Stimulated activated CD4-positive, alpha-beta T cell treated with anti-CD3 and anti-CD28 coated beads, TNF-alpha, amount 100 ng/mL, for 24 hours (primary cell): ENCODE results near the gene CATSPERE.

Source experiments
- DNase-seq, 3 experiments: peaks; one replicate each; pipeline ENCODE4 v3.0.0-alpha.2; 2020; ENCODE audit warnings: low read depth in 3 of 3

The CATSPERE gene, protein sequence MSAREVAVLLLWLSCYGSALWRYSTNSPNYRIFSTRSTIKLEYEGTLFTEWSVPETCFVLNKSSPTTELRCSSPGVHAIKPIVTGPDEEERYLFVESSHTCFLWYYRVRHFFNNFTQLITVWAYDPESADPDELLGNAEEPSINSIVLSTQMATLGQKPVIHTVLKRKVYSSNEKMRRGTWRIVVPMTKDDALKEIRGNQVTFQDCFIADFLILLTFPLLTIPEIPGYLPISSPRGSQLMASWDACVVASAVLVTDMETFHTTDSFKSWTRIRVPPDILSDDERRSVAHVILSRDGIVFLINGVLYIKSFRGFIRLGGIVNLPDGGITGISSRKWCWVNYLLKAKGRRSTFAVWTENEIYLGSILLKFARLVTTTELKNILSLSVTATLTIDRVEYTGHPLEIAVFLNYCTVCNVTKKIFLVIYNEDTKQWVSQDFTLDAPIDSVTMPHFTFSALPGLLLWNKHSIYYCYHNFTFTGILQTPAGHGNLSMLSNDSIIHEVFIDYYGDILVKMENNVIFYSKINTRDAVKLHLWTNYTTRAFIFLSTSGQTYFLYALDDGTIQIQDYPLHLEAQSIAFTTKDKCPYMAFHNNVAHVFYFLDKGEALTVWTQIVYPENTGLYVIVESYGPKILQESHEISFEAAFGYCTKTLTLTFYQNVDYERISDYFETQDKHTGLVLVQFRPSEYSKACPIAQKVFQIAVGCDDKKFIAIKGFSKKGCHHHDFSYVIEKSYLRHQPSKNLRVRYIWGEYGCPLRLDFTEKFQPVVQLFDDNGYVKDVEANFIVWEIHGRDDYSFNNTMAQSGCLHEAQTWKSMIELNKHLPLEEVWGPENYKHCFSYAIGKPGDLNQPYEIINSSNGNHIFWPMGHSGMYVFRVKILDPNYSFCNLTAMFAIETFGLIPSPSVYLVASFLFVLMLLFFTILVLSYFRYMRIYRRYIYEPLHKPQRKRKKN

DNA sequence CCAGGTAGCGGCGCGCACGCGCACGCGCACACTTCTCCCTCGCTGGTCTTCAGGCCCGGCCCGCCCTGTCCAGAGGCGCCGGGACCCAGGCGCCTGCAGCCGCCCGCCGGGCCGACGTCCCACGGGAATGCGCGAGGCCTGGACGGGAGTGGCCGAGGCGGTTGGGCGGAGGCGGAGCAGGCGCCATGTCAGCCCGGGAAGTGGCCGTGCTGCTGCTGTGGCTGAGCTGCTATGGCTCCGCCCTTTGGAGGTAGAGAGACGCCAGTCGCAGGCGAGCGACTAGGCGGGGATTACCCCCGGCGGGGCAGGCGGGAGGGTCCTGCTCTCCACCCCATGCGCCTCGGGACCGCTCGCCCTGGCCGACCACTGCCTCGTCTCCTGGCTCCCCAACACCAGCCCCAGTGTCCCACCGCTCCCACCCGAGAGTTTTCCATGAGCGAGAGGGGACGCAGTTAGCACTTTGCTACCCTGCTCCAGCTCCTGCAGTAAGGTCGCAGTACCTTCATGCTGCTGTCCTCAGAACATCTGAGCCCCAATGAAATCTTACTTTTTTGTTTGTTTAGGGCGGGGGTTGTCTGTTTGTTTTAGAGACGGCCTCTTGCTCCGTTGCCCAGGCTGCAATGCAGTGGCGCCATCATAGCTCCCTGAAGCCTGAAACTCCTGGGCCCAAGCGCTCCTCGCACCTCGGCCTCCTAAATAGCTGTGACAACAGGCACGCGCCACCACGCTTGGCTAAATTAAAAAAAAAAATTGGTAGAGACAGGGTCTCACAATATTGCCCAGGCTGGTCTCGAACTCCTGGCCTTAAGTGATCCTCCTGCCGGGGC lies at the start of gene CATSPERE:
CATSPERE (plus strand) TSS at position 29 of the 827 bp plus-strand sequence; CDS start at position 186, 157 bp downstream.
- peak; percentile 49 to 69 (median 50) for DNase-seq

DNA sequence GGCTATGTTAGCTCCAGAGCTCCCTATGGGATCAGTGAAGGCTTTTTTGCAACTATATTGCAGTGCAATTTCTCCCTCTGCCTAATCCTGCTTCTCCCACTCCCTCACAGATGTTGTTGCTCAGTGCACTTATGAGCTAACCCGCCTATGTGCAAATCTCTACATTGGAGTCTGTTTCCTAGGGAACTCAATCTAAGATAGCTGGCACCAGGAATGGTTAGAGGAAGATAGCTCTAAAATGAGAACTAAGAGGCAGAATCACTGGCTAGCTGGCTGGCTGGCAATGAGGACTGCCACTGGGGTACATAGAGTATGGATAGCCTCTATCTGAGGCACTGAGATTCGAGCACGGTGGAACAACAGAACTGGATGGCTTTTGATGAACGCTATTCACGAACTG lies 48.9 kb upstream of the CATSPERE start:
- DNase-seq: no peak

DNA sequence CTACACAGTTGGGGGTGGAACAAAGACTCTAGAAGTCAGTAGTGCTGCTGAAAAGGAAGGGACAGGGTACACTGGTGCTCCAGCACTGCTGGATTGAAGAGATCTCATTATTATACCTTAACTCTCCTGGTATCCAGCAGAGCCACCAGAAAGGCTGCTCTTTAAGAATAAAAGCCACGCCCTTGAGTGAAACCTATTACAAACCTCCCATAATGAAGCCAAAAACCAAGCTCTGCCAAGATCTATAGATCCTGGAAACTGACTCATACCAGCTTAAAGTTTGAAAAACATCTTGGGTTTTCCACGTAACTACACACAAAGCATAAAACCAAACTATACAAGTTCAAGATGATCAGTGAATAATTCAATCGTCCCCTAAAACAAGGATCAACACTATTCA lies 47.3 kb upstream of the CATSPERE start:
- no peak for DNase-seq

DNA sequence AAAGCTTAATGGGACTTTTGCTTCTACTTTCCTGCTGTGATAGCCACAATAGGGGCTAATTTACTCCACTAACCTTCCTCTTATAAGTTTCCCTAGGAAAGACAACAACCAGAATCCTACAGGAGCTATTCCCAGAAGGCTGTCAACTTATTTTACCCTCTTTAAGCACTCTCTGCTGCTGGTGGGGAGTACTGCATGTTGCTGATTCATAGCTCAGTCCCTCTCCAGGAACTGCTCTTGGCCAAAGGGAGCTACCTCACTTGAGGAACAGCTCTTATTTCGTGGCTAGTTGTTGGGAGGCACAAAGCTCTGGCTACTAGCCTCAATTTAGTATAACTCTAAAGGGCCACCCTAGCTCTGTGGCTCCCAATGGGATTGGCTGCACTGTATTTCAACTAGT lies 46.5 kb upstream of the CATSPERE start:
- DNase-seq: no peak

DNA sequence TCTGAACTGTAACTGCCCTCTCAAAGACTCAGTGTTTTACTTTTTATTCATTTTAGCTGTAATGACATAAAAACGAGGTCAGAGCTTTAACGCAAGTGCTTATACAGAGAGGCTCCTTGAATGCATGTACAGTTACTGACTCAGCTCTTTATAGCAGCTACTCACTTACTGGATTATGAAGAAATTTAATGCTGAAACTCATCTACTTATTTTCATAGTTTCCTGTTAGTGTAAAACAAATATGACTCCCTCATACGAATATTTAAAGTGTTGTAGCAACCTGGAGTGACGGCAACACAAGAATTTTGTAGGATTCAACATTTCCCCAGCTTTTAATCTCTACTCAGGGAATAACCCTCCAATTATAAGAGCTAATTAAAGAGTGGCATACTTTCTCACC lies 42.0 kb upstream of the CATSPERE start:
- DNase-seq: no peak

DNA sequence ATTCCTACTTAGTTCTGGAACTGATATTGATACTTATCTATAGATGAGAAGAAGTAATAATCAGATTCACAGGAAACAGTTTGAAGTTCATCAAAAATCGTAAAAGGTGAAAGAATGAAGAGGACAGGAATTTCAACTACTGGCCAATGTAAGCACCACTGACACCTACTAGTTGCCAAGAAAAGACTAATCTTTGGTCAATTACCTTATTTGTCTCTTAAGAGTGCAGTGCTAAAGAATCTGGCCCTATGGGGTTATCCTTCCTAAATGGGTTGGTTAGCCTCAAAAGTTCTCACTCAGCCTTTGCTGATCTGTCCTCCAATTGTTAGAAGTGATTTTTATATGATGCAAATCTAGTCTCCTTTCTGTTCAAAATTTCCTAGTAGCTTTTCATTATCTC lies 38.9 kb upstream of the CATSPERE start:
- no peak for DNase-seq

DNA sequence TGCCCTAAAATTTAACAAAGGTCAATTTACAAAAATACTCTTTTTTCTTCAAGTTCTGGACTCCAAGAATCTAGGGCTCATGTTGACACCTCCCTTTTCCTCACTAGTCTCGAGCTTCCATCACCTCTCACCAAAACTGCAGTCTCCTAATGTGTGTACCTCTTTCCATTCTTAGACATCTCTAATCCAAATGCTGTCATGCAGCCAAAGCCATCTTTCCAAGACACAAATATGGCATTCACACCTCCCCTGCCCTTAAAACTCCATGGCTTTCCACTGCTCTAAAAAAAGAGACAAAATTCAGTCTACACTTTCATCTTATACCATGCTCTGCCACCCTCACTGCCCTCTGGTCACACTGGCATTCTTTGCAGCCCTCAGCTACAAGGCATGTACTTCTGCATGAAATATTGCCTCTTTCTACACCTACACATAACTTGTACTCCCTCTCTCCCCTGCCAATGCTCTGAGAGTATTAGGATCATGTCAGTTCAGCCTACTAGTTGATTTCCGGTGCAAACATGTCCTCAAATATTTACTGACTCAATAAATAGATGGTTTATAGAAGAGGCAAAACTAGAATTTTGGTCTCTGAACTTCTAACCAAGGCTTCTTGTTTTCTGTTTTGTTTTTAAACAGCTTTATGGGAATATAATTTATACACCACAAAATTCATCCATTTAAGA lies 36.3 kb upstream of the CATSPERE start:
- DNase-seq: no peak

DNA sequence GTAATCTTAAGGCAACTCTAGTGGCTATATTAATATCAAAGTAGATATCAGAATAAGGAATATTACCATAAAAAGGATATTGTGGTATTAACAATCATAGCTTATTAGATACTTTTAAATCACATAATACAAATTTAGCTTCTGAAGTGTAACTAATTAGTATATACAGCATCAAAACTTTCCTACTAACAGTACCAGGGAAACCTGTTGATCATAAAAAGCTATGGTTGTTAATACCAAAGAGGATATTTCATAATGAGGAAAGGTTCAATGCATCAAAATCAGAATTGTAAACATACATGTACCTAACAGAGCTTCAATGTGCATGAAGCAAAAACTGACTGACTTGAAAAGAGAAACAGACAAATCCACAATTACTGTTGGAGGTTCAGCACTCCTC lies 33.4 kb upstream of the CATSPERE start:
- DNase-seq: no peak

DNA sequence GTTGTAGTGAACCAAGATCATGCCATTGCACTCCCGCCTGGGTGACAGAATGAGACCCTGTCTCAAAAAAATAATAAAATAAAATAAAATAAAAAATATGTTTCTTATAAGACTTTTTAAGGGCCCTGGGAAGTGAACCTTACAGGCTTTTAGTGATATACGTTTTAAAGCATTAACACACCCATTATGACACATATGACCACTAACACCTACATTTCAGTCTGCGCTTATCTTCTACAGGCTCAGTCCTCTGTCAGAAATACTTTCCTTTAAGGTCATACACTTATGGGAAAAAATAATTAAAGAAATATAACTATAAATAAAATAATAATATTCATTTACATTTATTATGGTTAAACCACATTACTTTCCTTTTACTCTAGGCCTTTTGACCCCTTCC lies 31.3 kb upstream of the CATSPERE start:
- DNase-seq: no peak

DNA sequence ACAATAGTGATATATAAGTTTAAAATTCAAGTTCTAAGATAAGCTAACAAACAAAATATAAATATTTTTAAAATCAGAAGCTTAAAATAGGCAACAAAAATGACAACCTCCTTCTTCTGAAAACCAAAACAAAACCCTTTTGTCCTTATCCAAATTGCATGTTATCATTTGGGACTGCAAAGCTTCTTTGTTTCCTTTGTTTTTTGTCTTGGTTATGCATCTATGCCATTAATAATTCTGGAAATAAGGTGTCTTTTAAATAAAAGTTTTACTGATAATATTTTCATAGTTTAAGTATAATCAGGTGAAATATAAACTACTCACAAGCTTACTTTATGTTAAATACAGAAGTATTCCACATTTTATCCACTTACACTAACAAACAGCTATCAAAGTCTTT lies 29.9 kb upstream of the CATSPERE start:
- DNase-seq: no peak

DNA sequence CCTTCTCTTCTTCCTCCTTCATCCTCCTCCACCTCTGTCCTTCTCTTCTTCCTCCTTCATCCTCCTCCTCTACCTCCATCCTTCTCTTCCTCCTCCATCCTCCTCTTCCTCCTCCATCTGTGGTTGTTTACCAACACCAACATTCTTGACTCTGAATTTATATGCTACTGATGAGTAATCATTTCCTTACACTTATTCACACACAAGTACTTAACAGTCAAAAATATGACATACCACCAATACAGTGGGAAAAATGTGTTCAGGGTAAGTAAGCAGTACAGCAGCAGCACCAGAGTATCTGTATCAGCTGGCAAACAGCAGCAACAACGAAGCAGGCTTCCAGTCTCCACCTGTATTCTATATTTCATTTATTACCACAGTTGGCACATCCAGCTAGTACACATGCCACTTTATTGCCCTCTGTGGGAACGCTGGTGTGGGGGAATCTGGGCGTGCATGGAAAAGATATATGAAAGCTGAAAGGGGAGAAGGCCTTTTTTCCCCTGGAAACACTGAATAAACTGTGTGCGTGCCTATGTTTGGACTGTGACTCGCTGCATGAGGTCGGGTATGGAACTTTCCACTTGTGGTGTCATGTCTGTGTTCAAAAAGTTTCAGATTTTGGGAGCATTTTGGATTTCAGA lies 25.4 kb upstream of the CATSPERE start:
- DNase-seq: peak in 1 of 3 experiments; percentile 25

DNA sequence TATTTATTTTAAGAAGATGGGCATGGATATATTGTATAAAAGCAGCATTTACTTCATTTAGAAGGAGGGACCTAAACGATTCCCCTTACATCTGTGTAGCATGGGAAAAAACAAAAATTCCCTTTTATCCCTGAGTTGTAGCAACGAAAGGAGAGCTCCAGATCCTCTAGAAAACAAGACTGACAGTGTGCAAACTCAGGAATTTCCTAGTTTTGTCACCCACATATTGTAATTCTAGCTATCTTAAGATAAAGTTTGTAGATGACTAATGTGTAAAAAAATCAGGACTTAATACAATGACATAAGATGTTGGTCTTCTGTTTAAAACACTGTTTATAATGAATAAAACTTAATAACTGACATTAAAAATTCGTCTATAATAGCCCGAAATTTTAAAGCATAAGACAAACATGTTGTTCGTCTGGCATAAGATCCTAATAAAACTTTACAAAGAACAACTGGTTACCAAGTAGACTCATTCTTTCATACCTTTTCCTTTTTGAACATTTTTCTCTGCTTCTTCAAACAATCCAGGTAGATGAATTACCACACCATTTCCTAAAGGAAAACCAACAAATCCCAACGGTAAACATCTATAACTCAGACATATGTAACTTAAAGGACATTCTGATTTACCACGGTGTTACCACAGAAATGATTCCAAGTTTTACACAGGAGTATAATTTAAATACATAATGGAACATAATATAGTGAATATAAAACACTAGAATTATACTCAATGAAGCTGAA lies 24.6 kb upstream of the CATSPERE start:
- no peak for DNase-seq

DNA sequence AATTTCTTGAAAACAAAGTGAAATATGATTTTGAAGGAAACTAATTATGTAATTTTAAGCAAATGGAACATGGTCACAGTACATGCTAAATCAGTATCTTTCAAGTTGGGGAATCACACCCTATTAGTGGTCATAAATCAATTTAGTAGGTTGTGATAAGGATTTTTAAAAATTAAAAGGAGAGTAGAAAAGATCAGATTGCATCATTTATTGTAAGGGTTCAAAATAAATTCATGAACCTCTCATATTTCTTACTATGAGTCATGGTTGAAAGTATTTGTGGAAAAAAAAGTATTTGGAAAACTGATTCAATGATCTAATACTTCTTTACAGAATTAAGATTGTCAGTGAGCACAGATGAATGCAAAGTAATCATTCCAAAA lies 24.0 kb upstream of the CATSPERE start:
- no peak for DNase-seq

DNA sequence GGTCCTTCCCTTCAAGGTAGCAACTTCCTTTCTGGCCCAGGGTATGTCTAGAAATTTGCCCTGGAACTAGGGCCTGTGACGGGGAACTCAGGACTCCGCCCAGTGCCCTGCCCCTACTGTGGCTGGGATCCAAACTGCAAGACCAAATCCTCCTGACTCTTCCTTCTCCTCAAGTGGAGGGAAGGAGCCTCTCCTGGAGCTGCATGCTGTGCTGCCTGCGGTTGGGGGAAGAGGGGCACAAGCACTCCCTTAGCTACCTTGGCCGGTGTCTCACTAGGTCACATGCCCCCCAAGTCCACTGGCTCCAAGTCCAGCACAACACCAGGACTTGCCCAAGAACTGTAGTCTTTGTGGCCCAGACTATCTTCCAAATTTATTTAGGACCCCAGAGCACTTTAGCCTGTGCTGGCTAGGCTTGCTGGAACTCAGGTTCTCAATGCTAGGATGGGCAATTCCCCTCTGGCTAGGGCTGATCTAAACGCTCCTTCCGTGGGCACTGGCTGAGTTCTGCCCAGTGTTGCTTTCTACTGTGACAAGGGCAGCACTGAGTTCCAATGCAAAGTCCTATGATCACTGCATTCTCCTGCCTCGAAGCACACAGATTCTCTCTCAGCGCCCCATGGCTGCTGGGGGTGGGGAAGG lies 21.6 kb upstream of the CATSPERE start:
- DNase-seq: no peak

DNA sequence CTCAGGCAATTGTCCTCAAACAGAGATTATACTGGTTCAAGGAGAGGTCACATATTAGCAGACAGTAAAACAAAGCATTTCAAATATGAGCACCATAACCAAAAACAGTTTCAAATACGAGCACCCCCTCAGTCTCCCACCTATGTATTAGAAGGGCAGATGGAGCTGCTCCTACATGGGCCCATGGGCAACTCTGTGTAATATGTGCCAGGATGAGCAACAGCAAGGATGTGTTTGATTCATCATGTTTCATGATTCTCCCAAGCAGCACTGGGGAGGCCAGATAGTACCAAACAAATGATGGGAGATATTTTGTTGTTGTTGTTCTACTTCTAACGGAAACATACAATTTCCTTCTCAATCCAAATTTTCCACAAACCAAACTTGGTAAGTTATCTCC lies 18.2 kb upstream of the CATSPERE start:
- DNase-seq: no peak

DNA sequence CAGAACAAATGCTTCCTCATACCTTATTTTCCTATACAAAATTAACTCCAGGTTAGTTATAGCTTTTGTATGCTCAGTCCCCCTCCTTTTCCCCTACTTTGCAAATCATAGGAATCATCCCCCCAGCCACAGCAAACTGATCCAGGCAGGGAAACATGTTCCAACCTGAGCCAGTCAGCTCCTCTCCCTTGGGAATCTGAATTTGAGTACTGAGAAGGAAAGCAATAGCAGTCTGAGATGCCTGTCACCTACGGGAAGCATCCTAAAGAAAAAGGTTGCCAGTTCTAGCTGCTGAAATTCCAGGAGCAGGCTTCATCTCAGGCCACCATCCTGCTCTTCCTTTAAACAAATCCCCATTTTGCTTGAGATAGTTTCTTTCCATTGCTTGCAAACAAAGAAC lies 16.2 kb upstream of the CATSPERE start:
- no peak for DNase-seq

DNA sequence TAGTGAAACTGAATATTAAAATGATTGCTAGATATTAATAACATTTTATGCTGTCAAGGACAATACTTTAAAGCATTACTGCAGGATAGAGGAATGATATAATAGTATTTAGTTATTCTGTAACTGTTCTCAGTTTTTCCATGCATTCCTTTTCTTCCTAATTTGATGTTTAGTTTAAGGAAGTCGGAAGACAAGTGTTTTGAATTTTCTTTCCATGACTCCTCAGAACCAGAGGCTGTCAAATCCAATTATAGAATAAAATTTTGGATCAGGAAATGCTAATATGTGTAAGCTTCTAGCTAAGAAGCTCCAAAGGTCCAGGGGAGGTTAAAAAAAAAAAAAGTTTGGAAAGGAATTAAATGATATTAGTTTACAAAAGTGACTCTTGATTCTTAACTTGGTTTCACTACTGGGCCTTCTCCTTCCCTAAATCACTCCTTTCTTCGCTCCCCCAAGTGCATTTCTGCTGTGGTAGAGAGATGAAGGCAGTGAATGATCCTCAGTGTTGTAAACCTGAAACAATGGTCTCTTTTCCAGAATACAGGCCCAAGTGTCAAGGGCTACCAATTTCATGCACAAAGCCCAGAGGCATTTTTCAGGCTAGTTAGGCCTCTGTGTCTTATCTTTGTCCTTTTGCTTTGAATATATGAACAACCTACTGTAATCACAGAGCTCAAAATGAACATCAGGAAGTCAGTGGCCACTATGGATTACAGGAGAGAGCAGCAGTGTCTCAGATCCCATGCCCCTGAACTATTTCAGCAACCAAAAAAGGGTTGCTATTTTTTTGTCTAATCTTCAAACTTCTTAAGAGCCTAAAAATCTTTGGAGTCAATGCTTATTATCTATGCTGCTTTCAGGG lies 15.5 kb upstream of the CATSPERE start:
- no peak for DNase-seq

DNA sequence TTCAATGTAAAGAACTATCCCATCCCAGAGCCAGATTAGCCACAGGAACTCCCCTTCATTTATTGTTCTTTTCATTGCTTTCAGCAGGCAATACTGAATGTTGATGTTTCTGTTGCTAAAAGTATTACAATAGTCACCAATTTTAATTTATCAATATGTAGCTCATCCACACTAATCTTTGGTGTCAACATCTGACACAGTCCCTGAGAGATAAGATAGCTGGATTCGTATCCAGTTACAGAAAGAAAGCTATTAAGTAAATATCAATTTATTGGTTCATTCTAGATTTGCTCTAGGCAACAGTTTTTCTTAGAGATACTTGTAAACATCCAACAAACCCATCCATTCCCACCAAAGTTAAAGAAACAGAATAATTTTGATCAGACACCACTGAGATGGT lies 14.0 kb upstream of the CATSPERE start:
- no peak for DNase-seq

DNA sequence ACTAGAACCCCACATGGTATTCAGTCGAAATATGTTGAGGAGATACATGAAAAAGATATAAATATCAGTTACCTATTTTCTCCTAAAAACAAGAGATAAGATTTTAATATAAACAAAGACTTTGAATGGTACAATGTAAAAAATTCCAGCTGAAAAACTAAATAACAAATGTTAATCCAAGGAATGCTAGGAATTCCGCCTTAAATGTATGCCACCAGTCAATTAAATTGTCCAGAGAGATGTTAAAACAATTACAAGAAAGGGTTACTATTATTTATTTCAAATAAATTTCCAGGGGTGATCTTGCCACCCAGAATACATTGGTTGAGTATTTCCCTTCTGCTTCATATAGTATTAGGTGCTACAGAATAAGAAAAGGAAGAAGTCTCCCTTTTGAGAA lies 13.5 kb upstream of the CATSPERE start:
- no peak for DNase-seq
